Choroid plexus epithelial cell (primary cell): ENCODE measurements around the gene RELN.
A peak's percentile ranks its signal among the peaks of the same experiment; 100 is the strongest.

Experiments
- DNase-seq: peaks from one replicate; pipeline ENCODE4 v3.0.0-alpha.2; 2010; ENCODE audit warnings: low read depth
- H3K4me3 ChIP-seq: 2 replicates; pipeline ENCODE4 v1.5.1; 2011; ENCODE audit warnings: low read depth, mild to moderate bottlenecking, control low read depth, low read length, moderate library complexity
- CTCF ChIP-seq: conservative IDR thresholded peaks from 2 replicates; pipeline ENCODE4 v1.5.1; 2011; ENCODE audit warnings: low read depth, mild to moderate bottlenecking, control low read depth, inconsistent platforms, low read length, moderate library complexity

RELN gene

DNA sequence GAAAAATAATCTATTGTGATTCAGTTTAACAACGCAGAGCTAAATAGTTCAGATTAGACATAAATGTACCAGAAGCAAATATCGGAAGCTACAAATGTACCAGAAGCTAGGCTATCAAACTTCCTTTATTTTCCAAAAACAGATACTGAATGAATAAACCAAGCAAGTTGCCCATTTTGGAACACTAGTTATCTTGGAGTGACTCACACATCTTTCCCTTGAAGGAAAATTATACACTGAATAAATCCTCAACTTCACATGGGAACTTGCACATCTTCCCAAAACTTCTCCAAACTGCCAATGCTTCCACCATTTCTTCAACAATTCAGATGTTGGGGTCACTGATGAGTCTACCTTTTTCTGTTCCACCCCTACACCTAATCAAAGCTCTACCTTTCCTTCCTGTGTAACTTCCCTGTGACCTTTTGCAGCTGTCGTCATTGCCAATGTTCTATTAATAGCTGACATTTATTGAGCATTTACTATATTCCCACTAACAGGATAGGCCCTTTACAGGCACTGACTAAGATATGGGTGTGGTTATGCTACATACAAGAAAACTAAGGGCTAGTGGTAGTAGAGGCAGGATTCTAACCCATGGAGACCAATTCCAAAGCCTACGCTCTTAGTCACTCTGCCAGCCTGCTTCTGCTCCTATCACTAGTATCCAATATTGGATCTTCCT, 22.7 kb downstream of the RELN start:
- H3K4me3 ChIP-seq, result no peak overlapping the region
- no peak for DNase-seq
- TF ChIP-seq CTCF, result no peak

DNA sequence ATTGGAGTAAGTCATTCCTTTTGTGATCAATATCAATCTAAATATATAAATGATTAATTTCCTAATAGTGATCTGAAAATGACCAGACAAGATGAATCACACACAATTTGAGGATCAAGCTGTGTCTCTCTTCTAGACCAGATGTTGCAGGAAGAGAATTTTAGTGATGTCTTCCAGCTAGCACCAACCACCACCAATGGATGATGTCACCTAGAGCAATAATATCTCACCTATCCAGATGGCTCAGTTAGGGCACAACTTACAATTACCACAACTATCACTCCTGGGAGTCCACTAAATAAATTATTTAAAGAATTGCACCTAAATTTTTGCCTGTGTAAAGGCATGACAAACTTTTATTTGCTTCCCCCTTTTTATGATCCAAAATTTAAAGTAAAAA, 25.2 kb downstream of the RELN start:
- TF ChIP-seq CTCF, result no peak
- DNase-seq, result no peak
- H3K4me3 ChIP-seq, result no peak overlapping the region

- no peak for TF ChIP-seq CTCF
- H3K4me3 ChIP-seq, result no peak overlapping the region
- no peak for DNase-seq
Observed at GRCh38 chr7:103962070-103962469, 27.4 kb downstream of the RELN start.

- DNase-seq, result no peak
- no peak for TF ChIP-seq CTCF
- H3K4me3 ChIP-seq, result no peak overlapping the region
Observed at GRCh38 chr7:103958284-103958818, 31.1 kb downstream of the RELN start.

GRCh38 chr7:103955985-103956384, 33.5 kb downstream of the RELN start:
- H3K4me3 ChIP-seq, result no peak overlapping the region
- no peak for TF ChIP-seq CTCF
- no peak for DNase-seq

DNA sequence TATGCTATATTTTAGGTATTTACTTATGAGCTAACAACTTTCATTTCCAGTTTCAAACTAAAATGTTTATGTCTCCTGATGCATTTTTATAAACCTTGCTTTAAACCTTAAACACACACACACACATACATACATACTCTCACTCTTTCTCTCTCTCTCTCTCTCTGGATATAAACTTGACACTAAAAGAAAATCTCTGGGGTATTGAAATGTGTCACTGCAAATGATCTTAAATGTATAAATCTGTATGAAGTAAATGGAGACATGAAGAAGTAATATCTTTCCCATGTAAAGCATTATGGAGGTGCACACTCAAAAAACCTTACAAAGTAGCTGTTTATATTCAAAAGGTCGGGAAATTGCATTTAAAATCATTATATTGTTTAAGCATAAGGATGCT, 37.0 kb downstream of the RELN start:
- TF ChIP-seq CTCF, result no peak
- no peak for DNase-seq

GRCh38 chr7:103951311-103951710, 38.1 kb downstream of the RELN start:
- no peak overlapping the region for H3K4me3 ChIP-seq
- TF ChIP-seq CTCF, result no peak
- peak; percentile 7 for DNase-seq

More for the DNA sequence above, 37.0 kb downstream of the RELN start:
- H3K4me3 ChIP-seq, result no peak overlapping the region
